ENCODE results near the gene SLC44A1.
A peak's percentile ranks its signal among the peaks of the same experiment; 100 is the strongest.

SLC44A1 gene

GRCh38 chr9:105245891-105246161, 1.4 kb downstream of the SLC44A1 start:
- TF ChIP-seq CTCF (IDR thresholded peaks at IDR 0.05; ENCODE audit: low read depth, low read length) = no peak
- no peak for DNase-seq (ENCODE audit: low read depth in 2 of 2)
- peak overlapping the region; percentile 83 to 96 for H3K4me3 ChIP-seq (replicated peaks in 1 of 2; ENCODE audit: low read depth in 2 of 2, low read length in 2 of 2)

GRCh38 chr9:105246656-105247173, 2.3 kb downstream of the SLC44A1 start:
- peak; percentile 25 to 44 for DNase-seq (ENCODE audit: low read depth in 2 of 2)
- TF ChIP-seq CTCF (IDR thresholded peaks at IDR 0.05; ENCODE audit: low read depth, low read length) = no peak
- H3K4me3 ChIP-seq (replicated peaks in 1 of 2; ENCODE audit: low read depth in 2 of 2, low read length in 2 of 2) = peak overlapping the region; percentile 5 to 83

- TF ChIP-seq CTCF (IDR thresholded peaks at IDR 0.05; ENCODE audit: low read depth, low read length) = no peak
- DNase-seq (ENCODE audit: low read depth in 2 of 2) = no peak
- no peak overlapping the region for H3K4me3 ChIP-seq (replicated peaks in 1 of 2; ENCODE audit: low read depth in 2 of 2, low read length in 2 of 2)
Observed at GRCh38 chr9:105248691-105249090, 4.2 kb downstream of the SLC44A1 start.

- H3K4me3 ChIP-seq (replicated peaks in 1 of 2; ENCODE audit: low read depth in 2 of 2, low read length in 2 of 2) = no peak overlapping the region
- no peak for DNase-seq (ENCODE audit: low read depth in 2 of 2)
- TF ChIP-seq CTCF (IDR thresholded peaks at IDR 0.05; ENCODE audit: low read depth, low read length) = no peak
Observed at GRCh38 chr9:105251133-105251532, 6.7 kb downstream of the SLC44A1 start.

GRCh38 chr9:105251733-105252404, 7.4 kb downstream of the SLC44A1 start:
- H3K4me3 ChIP-seq (replicated peaks in 1 of 2; ENCODE audit: low read depth in 2 of 2, low read length in 2 of 2) = no peak overlapping the region
- no peak for TF ChIP-seq CTCF (IDR thresholded peaks at IDR 0.05; ENCODE audit: low read depth, low read length)

GRCh38 chr9:105252405-105252756, 7.9 kb downstream of the SLC44A1 start:
- no peak for TF ChIP-seq CTCF (IDR thresholded peaks at IDR 0.05; ENCODE audit: low read depth, low read length)
- no peak for DNase-seq (ENCODE audit: low read depth in 2 of 2)
- H3K4me3 ChIP-seq (replicated peaks in 1 of 2; ENCODE audit: low read depth in 2 of 2, low read length in 2 of 2) = no peak overlapping the region

More at GRCh38 chr9:105251733-105252404, 7.4 kb downstream of the SLC44A1 start:
- DNase-seq (ENCODE audit: low read depth in 2 of 2) = no peak

GRCh38 chr9:105254226-105254625, 9.8 kb downstream of the SLC44A1 start:
- TF ChIP-seq CTCF (IDR thresholded peaks at IDR 0.05; ENCODE audit: low read depth, low read length) = no peak
- no peak for DNase-seq (ENCODE audit: low read depth in 2 of 2)
- no peak overlapping the region for H3K4me3 ChIP-seq (replicated peaks in 1 of 2; ENCODE audit: low read depth in 2 of 2, low read length in 2 of 2)
